DND-41 (cell line): ENCODE data around the gene PREX1.

ENCODE experiments used
- CTCF ChIP-seq: IDR thresholded peaks from 2 replicates; pipeline ENCODE4 v1.5.1; 2012; ENCODE audit warnings: borderline replicate concordance, low read length, moderate library complexity, mild to moderate bottlenecking; ENCODE audit not compliant: poor library complexity, severe bottlenecking; ENCODE audit errors: extremely low read depth
- EZH2 ChIP-seq: IDR thresholded peaks from 3 replicates; pipeline ENCODE4 v1.6.1; 2012; ENCODE audit warnings: borderline replicate concordance, low read depth, mild to moderate bottlenecking, moderate library complexity, low read length, inconsistent platforms; ENCODE audit not compliant: severe bottlenecking

GRCh38 chr20:48734104-48734749 lies 93.6 kb downstream of the PREX1 start:
- no peak for TF ChIP-seq CTCF
- no peak for TF ChIP-seq EZH2
